SH-SY5Y (cell line): ENCODE results near the gene PKP4.

Source experiments
- GATA2 ChIP-seq: IDR thresholded peaks from 2 replicates; pipeline ENCODE4 v1.6.1; 2011; ENCODE audit warnings: mild to moderate bottlenecking, low read depth, low read length
- GATA3 ChIP-seq: IDR thresholded peaks from 2 replicates; pipeline ENCODE4 v1.6.1; 2011; ENCODE audit warnings: low read depth, mild to moderate bottlenecking, low read length, moderate library complexity

DNA sequence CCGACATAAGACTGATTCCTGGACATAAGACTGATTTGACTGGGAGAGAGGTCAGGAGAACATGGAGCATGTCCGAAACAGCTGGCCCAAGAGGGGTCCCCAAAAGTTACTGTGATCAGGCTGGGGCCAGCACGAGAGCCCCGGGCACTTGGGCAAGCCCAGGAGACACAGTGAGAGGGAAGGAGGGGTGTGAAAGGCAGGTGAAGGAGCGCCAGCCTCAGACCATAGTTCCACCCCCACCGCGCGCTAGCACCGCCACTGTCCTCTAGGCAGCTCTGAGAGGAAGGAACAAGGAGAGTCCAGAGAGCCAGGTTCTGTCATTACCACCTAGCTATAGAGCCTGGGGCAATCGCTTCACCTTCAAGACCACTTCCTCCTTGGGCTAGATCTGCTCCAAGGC lies 260.2 kb downstream of the PKP4 start:
- TF ChIP-seq GATA3 (no peak), GATA2 (no peak)
